ENCODE results near the gene CGAS.

GRCh38 chr6:73460056-73460455 is 8.0 kb upstream of the CGAS start:
- no peak for TF ChIP-seq CTCF (IDR thresholded peaks at IDR 0.05)
- no peak for TF ChIP-seq POLR2A (IDR thresholded peaks at IDR 0.05)
- no peak for TF ChIP-seq POLR2AphosphoS5 (IDR thresholded peaks at IDR 0.05)
